Left kidney (tissue), 2 donors: Measurements from ENCODE around the gene MAD1L1. TPM values are rescaled to one million over a fixed set of nuclear protein-coding genes. Genes with fewer than 3 reads are reported as not detected.

Experiments used
- DNase-seq: peaks from one replicate; pipeline ENCODE4 v3.0.0-alpha.2; 2013
- polyA plus RNA-seq: library from polyadenylated mRNA; unstranded; fragments of 120-200 nt; gene quantifications from one replicate; pipeline ENCODE4 v1.2.1, GENCODE V29; 2013; ENCODE audit not compliant: insufficient read length

The MAD1L1 gene
- polyA plus RNA-seq, 1 donor = 21.8 TPM

- peak; percentile 75 for DNase-seq
Measured at GRCh38 chr7:2104107-2104710, 128.5 kb downstream of the MAD1L1 start.

DNA sequence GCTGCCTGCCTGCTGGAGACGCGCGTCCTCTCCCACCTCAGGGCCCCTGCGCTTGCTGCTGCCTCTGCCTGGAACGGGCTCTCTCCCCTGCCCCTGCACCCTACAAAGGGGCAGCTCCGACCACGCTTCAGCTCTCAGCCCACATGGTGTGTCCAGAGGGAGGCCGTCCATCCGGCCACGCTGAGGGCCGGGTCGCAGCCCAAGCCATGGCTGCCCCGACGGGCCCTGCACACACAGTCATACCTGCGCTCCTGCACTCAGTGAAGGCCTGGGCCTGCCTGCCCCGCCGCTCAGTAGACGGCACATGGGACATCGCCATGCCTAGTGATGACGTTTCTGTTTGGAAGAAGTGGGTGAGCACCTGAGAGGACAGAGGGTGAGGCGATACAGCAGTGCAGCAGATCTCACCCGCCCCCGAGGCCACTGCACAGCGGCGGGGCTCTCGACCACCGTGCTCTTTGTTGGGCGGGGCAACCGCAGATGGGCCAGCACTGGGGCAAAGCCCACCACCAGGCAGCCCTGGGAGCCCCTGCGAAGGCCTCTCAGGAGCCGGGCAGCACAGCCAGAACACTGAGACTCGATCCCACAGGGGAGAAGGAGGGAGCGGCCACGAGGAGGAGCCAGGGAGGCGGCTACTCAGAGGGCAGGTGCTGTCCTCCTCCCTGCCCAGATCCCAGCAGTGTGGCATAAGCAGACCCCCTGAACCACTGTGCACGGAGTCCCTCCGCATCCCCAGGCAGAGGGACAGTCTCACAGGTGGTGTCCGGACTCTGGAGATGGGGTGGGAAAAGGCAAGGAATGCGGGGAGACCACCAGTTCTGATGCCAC lies 129.5 kb downstream of the MAD1L1 start:
- DNase-seq = no peak

GRCh38 chr7:2102375-2102723 lies 130.4 kb downstream of the MAD1L1 start:
- DNase-seq = no peak

GRCh38 chr7:2101630-2102374 lies 130.9 kb downstream of the MAD1L1 start:
- DNase-seq = no peak

DNA sequence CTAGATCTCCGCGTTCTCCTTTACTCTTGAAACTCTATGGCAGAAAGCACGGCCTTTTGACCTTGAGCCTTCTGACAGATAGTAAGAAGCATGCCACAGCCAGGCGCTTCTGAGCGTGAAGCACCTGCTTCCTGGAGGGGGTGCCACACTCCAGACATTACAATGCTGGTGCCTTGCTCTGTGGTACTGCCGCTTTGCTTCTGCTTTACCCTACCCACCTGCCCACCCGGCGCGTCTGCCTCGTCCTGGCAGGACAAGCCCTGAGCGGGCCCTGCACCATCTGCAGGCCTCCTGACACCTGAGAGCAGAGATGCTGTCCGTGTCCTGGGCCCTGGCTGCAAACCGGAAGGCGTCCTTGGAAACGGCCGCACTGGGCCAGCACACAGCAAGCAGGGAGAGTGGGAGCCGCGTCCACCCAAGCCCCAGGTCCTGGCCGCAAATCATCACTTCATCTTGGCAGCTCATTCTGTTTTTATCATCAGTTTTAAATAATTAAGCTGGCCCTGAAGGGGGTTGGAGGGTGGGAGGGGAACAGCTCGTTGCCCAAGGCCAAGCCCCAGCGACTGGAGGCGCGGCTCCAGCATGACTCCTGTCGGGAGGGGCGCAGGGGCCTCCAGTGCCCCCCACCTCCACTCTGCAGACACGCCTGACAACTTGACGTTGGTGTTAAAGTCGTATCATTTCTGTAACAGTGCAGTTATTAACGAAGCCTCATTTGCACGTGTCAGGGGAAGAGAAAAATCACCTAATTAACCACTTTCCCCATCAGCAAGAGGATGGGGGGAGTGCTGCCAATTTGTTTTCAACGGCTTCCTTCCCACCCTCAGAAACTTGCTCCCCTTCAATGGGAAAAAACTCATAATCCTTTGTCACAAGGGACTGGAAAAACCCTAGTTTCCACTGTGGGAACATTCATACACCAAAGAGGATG lies 132.2 kb downstream of the MAD1L1 start:
- DNase-seq = no peak

DNA sequence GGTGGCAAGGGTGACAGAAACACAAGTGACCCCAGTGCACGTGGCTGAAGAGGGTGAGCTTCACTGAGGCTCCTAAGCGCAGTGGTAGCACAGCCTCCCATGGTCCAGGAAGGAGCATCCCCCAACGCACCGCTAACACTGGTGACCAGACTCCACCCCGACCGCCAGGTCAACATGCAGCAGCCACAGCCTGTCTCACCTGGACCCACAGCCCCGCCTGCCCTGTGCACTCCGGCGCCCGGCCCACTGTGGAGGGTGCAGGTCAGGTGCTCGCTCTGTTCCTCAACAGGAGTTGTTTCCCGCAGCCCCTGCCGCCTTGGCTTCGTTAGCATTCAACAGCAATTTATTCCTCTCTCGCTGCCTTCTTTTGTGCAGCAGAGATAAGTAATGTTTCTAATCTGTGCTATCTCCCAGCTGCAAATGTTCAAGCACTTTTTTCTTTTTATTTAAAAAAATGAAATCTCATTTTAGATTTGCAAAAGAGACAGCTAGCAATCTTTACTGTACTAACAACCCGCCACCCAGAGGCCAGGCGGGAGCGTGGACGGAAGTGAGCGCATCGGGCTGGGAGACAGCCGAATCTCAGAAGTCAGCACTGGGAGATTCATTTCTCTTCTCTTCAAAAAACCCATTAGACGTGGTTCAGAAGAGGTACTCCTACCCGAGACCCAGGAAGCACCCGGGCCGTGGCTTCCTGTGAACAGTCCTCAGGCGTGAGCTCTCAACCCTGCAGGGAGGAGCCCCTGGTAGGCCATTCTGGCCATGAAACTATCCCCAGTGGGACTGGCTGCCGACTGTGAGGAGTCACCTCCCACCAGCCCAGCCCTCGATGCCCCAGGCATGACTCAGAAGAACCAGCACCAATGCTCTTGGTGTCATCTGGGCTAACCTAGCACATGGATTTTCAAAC lies 133.4 kb downstream of the MAD1L1 start:
- no peak for DNase-seq

DNA sequence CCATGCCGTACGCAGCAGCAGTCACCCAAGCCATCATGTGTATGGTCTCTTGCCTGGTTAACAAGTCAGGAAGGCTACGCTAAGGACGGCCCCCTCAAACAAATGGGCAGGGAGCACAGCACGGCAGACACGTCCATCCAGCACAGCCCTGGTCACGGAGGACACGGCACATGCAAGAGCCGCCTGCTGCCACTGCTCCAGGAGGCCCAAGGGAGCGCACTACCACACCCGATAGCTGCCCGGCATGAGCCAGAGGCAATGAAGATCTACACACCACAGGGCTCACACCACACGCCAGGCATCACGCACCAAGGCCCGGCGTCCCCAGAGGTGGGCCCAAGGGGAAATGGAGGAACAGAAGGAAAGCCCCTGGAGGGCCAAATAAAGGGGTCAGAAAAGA lies 134.2 kb downstream of the MAD1L1 start:
- no peak for DNase-seq

- no peak for DNase-seq
Measured at GRCh38 chr7:2098056-2098455, 134.7 kb downstream of the MAD1L1 start.

DNA sequence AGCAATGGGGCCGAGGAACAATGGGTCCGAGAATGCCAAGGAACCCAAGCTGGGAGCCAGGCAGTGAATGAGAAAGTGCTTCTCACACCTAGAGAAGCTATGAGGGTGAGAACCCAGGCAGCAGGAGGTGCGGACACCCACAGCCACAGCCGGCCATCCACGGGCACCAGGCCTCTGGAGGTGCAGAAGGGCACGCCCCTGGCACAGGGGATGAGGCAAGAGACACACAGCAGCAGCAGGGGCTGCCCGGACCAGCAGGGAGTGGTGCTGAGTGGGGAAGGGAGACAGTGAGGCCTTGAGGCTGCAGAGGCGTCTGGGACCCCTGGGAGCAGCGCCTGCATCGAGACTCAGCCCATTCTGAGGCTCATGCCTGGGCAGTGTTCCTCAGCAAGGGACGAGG lies 135.3 kb downstream of the MAD1L1 start:
- DNase-seq = no peak

- no peak for DNase-seq
Measured at GRCh38 chr7:2096692-2097387, 135.9 kb downstream of the MAD1L1 start.

DNA sequence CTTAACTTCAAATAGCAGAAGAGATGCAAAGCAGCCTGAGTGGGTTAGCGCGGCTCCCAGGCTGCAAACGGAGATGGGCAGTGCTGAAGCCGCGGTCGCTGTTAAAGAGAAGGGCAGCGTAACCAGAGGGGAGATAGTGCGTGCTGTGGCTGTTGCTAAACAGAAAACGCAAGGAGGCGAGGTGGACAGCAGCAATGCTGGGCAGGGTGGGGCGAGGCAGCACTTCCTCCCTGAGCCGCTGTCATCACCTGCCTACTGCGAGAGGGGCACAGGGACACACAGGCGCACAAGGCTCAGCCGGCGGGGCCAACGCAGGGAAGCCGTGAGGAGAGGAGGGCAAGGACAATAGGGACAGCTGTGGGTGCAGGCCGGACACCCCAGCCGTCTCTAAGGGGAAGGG lies 137.3 kb downstream of the MAD1L1 start:
- no peak for DNase-seq

DNA sequence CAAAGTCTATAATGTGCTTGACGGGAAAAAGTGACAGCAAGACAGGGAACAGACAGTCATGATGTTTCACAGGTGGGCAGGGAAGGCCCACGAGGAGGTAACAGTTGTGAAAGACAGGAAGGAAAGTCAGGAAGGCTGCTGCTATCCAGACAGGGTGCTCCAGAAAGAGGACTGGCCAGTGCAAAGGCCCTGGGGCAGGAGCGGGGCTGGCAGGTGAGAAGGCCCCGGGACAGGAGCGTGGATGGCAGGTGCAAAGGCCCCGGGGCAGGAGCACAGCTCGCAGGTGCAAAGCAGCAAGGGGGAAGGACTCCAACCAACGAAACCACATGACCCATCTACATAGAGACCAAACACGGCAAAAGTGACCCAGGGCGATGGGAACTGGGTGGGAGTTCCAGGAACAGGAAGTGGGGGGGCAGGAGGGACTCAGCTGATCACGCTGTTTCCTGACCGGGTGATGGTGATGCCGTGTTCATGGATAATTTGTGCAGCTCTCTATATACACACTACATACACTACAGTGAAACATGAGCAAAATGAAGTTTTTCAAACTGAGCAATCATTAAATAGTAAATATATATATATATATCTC lies 138.2 kb downstream of the MAD1L1 start:
- DNase-seq = no peak

GRCh38 chr7:2093843-2094220 lies 138.9 kb downstream of the MAD1L1 start:
- no peak for DNase-seq

GRCh38 chr7:2093215-2093842 lies 139.4 kb downstream of the MAD1L1 start:
- DNase-seq = no peak

- no peak for DNase-seq
Measured at GRCh38 chr7:2092279-2092678, 140.5 kb downstream of the MAD1L1 start.

DNA sequence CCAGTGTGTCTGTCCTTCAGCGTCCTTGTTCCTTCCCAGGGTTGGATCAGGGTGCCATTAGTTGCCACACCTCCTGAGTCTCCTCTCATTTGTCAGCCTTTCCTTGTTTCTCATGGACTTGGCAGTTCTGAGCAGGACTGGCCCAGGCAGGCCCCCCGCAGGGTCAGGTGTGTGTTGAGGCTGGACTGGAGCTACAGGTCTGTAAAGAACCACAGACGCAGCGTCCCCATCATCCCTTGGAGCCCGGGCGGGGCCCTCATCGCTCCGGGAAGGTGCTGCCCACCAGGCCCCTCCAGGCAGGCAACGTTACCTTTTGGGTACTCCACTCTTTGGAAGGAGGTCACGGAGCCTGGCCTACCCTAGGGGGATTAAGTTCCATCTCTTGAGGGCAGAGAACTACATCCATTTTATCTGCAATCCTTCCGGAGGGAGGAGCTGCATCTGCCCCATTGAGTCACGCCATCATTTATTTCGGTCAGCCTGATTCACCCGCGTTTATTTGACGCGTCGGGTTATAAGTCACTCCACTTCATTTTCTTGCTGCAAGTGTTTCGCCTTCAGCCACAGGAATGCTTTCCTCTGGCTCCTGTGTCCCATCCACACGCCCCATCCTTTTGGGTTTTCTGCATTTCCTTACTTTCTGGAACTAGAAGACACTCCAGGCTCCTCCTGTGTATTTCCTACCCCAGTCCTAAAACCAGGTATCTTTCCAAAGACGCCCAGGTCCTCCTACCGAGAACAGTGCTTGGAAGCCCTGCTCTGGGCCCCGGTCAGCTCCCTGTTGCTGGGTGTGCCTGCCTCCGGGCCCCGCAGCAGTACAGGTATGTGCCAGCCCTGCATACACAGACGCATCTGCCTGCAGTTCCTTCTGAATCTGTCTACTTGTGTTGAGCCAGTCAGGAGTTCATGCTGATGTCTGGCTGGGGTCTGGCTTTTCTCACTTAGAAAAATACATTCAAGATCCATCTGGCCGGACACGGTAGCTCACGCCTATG lies 141.9 kb downstream of the MAD1L1 start:
- no peak for DNase-seq

DNA sequence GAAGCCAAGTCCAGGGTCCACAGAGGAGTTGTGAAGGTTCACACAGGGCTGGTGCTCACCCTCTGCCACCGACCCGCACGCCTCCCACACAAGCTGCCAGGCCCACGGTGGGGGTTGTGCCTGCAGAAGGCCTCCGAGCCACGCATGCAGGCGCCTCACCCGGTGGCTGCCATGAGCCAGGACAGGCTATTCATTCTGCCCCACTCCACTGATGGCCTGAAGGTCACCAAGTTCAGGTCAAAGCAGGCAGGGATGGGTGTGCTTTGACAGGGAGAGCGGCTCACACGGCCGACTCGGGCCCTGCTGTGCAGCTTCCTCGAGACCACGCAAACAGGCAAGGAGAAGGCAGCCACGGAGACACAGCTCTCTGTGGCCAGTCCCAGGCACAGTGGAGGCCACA lies 143.9 kb downstream of the MAD1L1 start:
- no peak for DNase-seq

DNA sequence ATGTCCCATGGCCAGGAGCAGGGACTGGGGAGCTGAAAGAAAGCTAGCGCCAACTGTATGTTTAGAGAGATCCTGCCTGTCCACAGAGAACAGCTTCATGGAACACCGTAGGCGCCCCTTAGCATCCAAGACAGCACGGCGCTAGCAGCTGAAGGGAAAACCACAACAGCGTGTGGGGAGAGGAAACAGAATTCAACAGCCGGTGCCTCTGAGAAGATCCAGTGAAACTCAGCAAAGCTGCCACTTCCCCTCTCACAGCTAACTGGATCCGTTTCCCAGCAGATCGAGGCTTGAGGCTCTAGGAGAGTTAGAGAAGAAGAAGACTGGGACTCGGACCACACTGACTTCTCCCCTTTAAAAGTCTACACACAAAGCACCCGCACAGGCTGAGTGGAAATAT lies 145.0 kb downstream of the MAD1L1 start:
- no peak for DNase-seq
